Uterus (tissue), 4 donors: ENCODE measurements around the gene FKBP2. TPM values are rescaled to one million over a fixed set of nuclear protein-coding genes. Genes with fewer than 3 reads are reported as not detected.

Experiments
- DNase-seq, 2 donors: peaks; one replicate each; pipeline ENCODE4 v3.0.0-alpha.2; 2019 to 2020
- H3K27ac ChIP-seq, 2 donors: fragments of 200-600 bp; sonication (generic); 1 replicate in 1 of 2; 2 replicates in 1 of 2; pipeline ENCODE4 v1.5.1; 2016 to 2018
- H3K27me3 ChIP-seq, 2 donors: fragments of 200-600 bp; sonication (generic); one replicate each; pipeline ENCODE4 v1.5.1; 2018 to 2019; ENCODE audit warnings: control low read depth in 1 of 2
- H3K36me3 ChIP-seq, 2 donors: fragments of 200-600 bp; sonication (generic); one replicate each; pipeline ENCODE4 v1.5.1; 2019; ENCODE audit warnings: control low read depth in 1 of 2
- H3K4me1 ChIP-seq, 2 donors: fragments of 200-600 bp; sonication (generic); one replicate each; pipeline ENCODE4 v1.5.1; 2018 to 2019; ENCODE audit warnings: control low read depth in 1 of 2
- H3K4me3 ChIP-seq, 2 donors: fragments of 200-600 bp; sonication (generic); 1 replicate in 1 of 2; 2 replicates in 1 of 2; pipeline ENCODE4 v1.5.1; 2018 to 2019; ENCODE audit warnings: mild to moderate bottlenecking in 1 of 2
- H3K9me3 ChIP-seq, 2 donors: fragments of 200-600 bp; sonication (generic); one replicate each; pipeline ENCODE4 v1.5.1; 2019; ENCODE audit warnings: control low read depth in 1 of 2
- CTCF ChIP-seq, 4 experiments: fragments of 200-600 bp in 2 of 4; fragments of 450-650 bp in 2 of 4; sonication (generic) in 2 of 4; IDR thresholded peaks; one replicate each; pipeline ENCODE4 v1.5.1; 2016 to 2019; ENCODE audit warnings: antibody characterized with exemption in 4 of 4, mild to moderate bottlenecking in 2 of 4, moderate library complexity in 1 of 4
- POLR2A ChIP-seq, 2 donors: fragments of 450-650 bp; IDR thresholded peaks; one replicate each; pipeline ENCODE4 v1.6.1; 2016; ENCODE audit warnings: antibody characterized with exemption in 2 of 2, mild to moderate bottlenecking in 1 of 2, moderate library complexity in 1 of 2
- intact Hi-C: fragments of 100-400 bp; cut with DNase I; formaldehyde crosslinking; loops from one replicate; pipeline ENCODE4 v1.15.1; 2023; ENCODE audit warnings: low total_unique reads
- total RNA-seq, 4 donors: library from RNA; depleted of rRNA in 3 of 4; stranded (reverse); fragments of >200 nt in 3 of 4; gene quantifications; one replicate each; pipeline versions ENCODE4 v1.1.0 to v1.2.4, GENCODE V29; 2014 to 2023
- donor health status: DM: yes; HTN: yes; CAD: no.

FKBP2 gene
- total RNA-seq, 4 donors from 2014 or later: 22.3 to 74.0 (median 37.7) TPM

- no peaks in the 10 kb centered on the region for H3K27me3 ChIP-seq
- no peaks in the 10 kb centered on the region for H3K9me3 ChIP-seq
- peak in 1 of 2 donors; percentile 19 for DNase-seq
- no peaks in the 10 kb centered on the region for H3K4me1 ChIP-seq
- TF ChIP-seq CTCF (IDR thresholded peaks at IDR 0.05) (no peak), POLR2A (IDR thresholded peaks at IDR 0.05) (no peak)
- H3K27ac ChIP-seq: no peak overlapping the region
- H3K4me3 ChIP-seq: no peak overlapping the region
- H3K36me3 ChIP-seq: no peaks in the 10 kb centered on the region
- intact Hi-C loops: no loop called here
Observed at GRCh38 chr11:64219755-64220154, 21.1 kb upstream of the FKBP2 start.

GRCh38 chr11:64220271-64220670 is 20.6 kb upstream of the FKBP2 start:
- no peak overlapping the region for H3K27ac ChIP-seq
- no peaks in the 10 kb centered on the region for H3K36me3 ChIP-seq
- no peak for DNase-seq
- TF ChIP-seq POLR2A (IDR thresholded peaks at IDR 0.05): no peak
- intact Hi-C loops: no loop called here
- H3K4me3 ChIP-seq: no peak overlapping the region
- peaks cover 0 to 4% of the 10 kb centered on the region in 2 donors for H3K4me1 ChIP-seq
- H3K9me3 ChIP-seq: no peaks in the 10 kb centered on the region
- no peaks in the 10 kb centered on the region for H3K27me3 ChIP-seq

GRCh38 chr11:64220798-64221197 is 20.1 kb upstream of the FKBP2 start:
- no peak overlapping the region for H3K4me3 ChIP-seq
- intact Hi-C loops: no loop called here
- peak in 1 of 2 donors; percentile 20 for DNase-seq
- no peaks in the 10 kb centered on the region for H3K9me3 ChIP-seq
- H3K4me1 ChIP-seq: peaks cover 0 to 9% of the 10 kb centered on the region in 2 donors
- TF ChIP-seq POLR2A (IDR thresholded peaks at IDR 0.05) (no peak), CTCF (IDR thresholded peaks at IDR 0.05) (no peak)
- H3K36me3 ChIP-seq: no peaks in the 10 kb centered on the region
- H3K27me3 ChIP-seq: no peaks in the 10 kb centered on the region
- no peak overlapping the region for H3K27ac ChIP-seq

GRCh38 chr11:64222651-64223000 is 18.3 kb upstream of the FKBP2 start:
- Histone ChIP-seq H3K36me3 (no peaks in the 10 kb centered on the region), H3K9me3 (no peaks in the 10 kb centered on the region), H3K4me3 (no peak overlapping the region), H3K4me1 (peaks cover 0 to 19% of the 10 kb centered on the region in 2 donors), H3K27me3 (no peaks in the 10 kb centered on the region), H3K27ac (no peak overlapping the region)
- DNase-seq: no peak
- TF ChIP-seq CTCF (IDR thresholded peaks at IDR 0.05): no peak
- no peak for TF ChIP-seq POLR2A (IDR thresholded peaks at IDR 0.05)
- intact Hi-C loops: no loop called here

- peak in 1 of 2 donors; percentile 20 for DNase-seq
- intact Hi-C loops: no loop called here
- TF ChIP-seq POLR2A (IDR thresholded peaks at IDR 0.05) (no peak), CTCF (IDR thresholded peaks at IDR 0.05) (no peak)
- no peaks in the 10 kb centered on the region for H3K9me3 ChIP-seq
- no peaks in the 10 kb centered on the region for H3K27me3 ChIP-seq
- no peaks in the 10 kb centered on the region for H3K36me3 ChIP-seq
- H3K4me3 ChIP-seq: no peak overlapping the region
- no peak overlapping the region for H3K27ac ChIP-seq
- H3K4me1 ChIP-seq: peaks cover 0 to 19% of the 10 kb centered on the region in 2 donors
Observed at GRCh38 chr11:64223001-64223651, 17.8 kb upstream of the FKBP2 start.
